ENCODE data around the gene SYNM. TPM values are rescaled to one million over a fixed set of nuclear protein-coding genes. Genes with fewer than 3 reads are reported as not detected.

Gene SYNM
- total RNA-seq, 1 donor from 2014 or later: 0.02 TPM

- Mint-ChIP-seq H3K9me3 (no peaks in the 10 kb centered on the region), H3K27ac (no peak overlapping the region), H3K36me3 (ENCODE audit: low read depth) (no peaks in the 10 kb centered on the region), H3K27me3 (peaks cover 17% of the 10 kb centered on the region), H3K4me1 (peaks cover 9% of the 10 kb centered on the region), H3K4me3 (no peak overlapping the region)
- ChIA-PET POLR2A (interaction anchor here (0.5 kb wide), 1 partner anchor 74 kb away, joined by 3 read pairs; no protein-coding TSS in a partner anchor), CTCF (interaction anchor here (0.6 to 1.7 kb wide), 2 partner anchors 9 to 29 kb away, joined by 3 to 8 read pairs; no protein-coding TSS in a partner anchor)
- TF ChIP-seq CTCF (IDR thresholded peaks at IDR 0.05): no peak
- intact Hi-C loops (cut with micrococcal nuclease): no loop called here
- ATAC-seq (ENCODE audit: low read depth): no peak
- DNase-seq: no peak
Measured at GRCh38 chr15:99085413-99086326, 19.2 kb upstream of the SYNM start.

GRCh38 chr15:99086327-99086667, 18.6 kb upstream of the SYNM start:
- no peak for TF ChIP-seq CTCF (IDR thresholded peaks at IDR 0.05)
- peaks cover 12% of the 10 kb centered on the region for H3K27me3 Mint-ChIP-seq
- CTCF ChIA-PET: interaction anchor here (0.6 to 1.7 kb wide), 2 partner anchors 10 to 28 kb away, joined by 3 to 8 read pairs; no protein-coding TSS in a partner anchor
- H3K4me3 Mint-ChIP-seq: no peak overlapping the region
- POLR2A ChIA-PET: interaction anchor here (0.5 kb wide), 1 partner anchor 75 kb away, joined by 3 read pairs; no protein-coding TSS in a partner anchor
- ATAC-seq (ENCODE audit: low read depth) (no peak), DNase-seq (no peak)
- no peak overlapping the region for H3K27ac Mint-ChIP-seq
- H3K9me3 Mint-ChIP-seq: no peaks in the 10 kb centered on the region
- intact Hi-C loops (cut with micrococcal nuclease): no loop called here
- H3K4me1 Mint-ChIP-seq: peaks cover 15% of the 10 kb centered on the region
- H3K36me3 Mint-ChIP-seq (ENCODE audit: low read depth): no peaks in the 10 kb centered on the region

- Mint-ChIP-seq H3K9me3 (no peaks in the 10 kb centered on the region), H3K27me3 (peaks cover 6% of the 10 kb centered on the region), H3K4me3 (no peak overlapping the region), H3K27ac (no peak overlapping the region), H3K4me1 (peaks cover 15% of the 10 kb centered on the region), H3K36me3 (ENCODE audit: low read depth) (no peaks in the 10 kb centered on the region)
- ATAC-seq (ENCODE audit: low read depth): no peak
- CTCF ChIA-PET: interaction anchor here (1.7 kb wide), 1 partner anchor 11 kb away, joined by 8 read pairs; no protein-coding TSS in a partner anchor
- POLR2A ChIA-PET: no interaction called here
- no peak for DNase-seq
- TF ChIP-seq CTCF (IDR thresholded peaks at IDR 0.05): no peak
- intact Hi-C loops (cut with micrococcal nuclease): no loop called here
Measured at GRCh38 chr15:99087405-99087943, 17.4 kb upstream of the SYNM start.

GRCh38 chr15:99090011-99090699, 14.7 kb upstream of the SYNM start:
- H3K27ac Mint-ChIP-seq: peak overlapping the region; percentile 67
- H3K27me3 Mint-ChIP-seq: peaks cover 6% of the 10 kb centered on the region
- H3K4me1 Mint-ChIP-seq: peaks cover 15% of the 10 kb centered on the region
- intact Hi-C loops (cut with micrococcal nuclease): loop anchor here (1.0 kb wide), 1 partner anchor 1512 kb away; the partner anchor contains the start of genes ASB7 and LINS1
- H3K9me3 Mint-ChIP-seq: no peaks in the 10 kb centered on the region
- DNase-seq (peak; percentile 36), ATAC-seq (ENCODE audit: low read depth) (peak; percentile 100)
- TF ChIP-seq CTCF (IDR thresholded peaks at IDR 0.05): no peak
- peak overlapping the region; percentile 52 for H3K4me3 Mint-ChIP-seq
- POLR2A ChIA-PET: interaction anchor here (0.7 kb wide), 1 partner anchor 13 kb away, joined by 4 read pairs; no protein-coding TSS in a partner anchor
- CTCF ChIA-PET: interaction anchor here (0.8 to 2.3 kb wide), 3 partner anchors 11 to 13 kb away, joined by 3 to 9 read pairs (median 7); no protein-coding TSS in a partner anchor
- H3K36me3 Mint-ChIP-seq (ENCODE audit: low read depth): no peaks in the 10 kb centered on the region
